T-helper 17 cell (primary cell): ENCODE results near the gene TRAPPC2L. TPM values are rescaled to one million over a fixed set of nuclear protein-coding genes. Genes with fewer than 3 reads are reported as not detected.
A peak's percentile ranks its signal among the peaks of the same experiment; 100 is the strongest.
"Not testable (repeated sequence)": the region's sequence is repeated elsewhere in the genome, so short reads cannot be mapped to it uniquely, and the experiment has no call there.

ENCODE experiments used
- ATAC-seq: fragments of 150-1000 bp; cut with Tn5 transposase; 2 replicates; pipeline ENCODE4 v1.10.0; 2021; ENCODE audit warnings: mild to moderate bottlenecking, moderate library complexity
- DNase-seq, 3 donors: peaks; one replicate each; pipeline versions ENCODE4 v3.0.0 to v3.0.0-alpha.2; 2020 to 2021
- H3K9me3 ChIP-seq: one replicate; pipeline ENCODE4 v1.7.0; 2013; ENCODE audit warnings: low read length, mild to moderate bottlenecking; ENCODE audit not compliant: control insufficient read depth, poor library complexity, severe bottlenecking
- H3K27ac Mint-ChIP-seq: one replicate; pipeline ENCODE4 v1.8.0; 2022; ENCODE audit warnings: mild to moderate bottlenecking, moderate library complexity, mixed read lengths
- H3K27me3 Mint-ChIP-seq: one replicate; pipeline ENCODE4 v1.8.0; 2022; ENCODE audit warnings: mixed read lengths
- H3K36me3 Mint-ChIP-seq: one replicate; pipeline ENCODE4 v1.8.0; 2022; ENCODE audit warnings: low read depth, mixed read lengths
- H3K4me1 Mint-ChIP-seq: one replicate; pipeline ENCODE4 v1.8.0; 2022; ENCODE audit warnings: mild to moderate bottlenecking, mixed read lengths
- H3K4me3 Mint-ChIP-seq: one replicate; pipeline ENCODE4 v1.8.0; 2022; ENCODE audit warnings: mild to moderate bottlenecking, moderate library complexity, mixed read lengths
- total RNA-seq, 4 donors: library from RNA in 2 of 4; stranded (reverse) in 2 of 4; gene quantifications; one replicate each; pipeline ENCODE4 v1.2.3 and lab custom pipeline; 2022 to 2026

TRAPPC2L gene
- total RNA-seq, 2 donors from 2014 or later: 33.5 to 43.0 TPM

DNA sequence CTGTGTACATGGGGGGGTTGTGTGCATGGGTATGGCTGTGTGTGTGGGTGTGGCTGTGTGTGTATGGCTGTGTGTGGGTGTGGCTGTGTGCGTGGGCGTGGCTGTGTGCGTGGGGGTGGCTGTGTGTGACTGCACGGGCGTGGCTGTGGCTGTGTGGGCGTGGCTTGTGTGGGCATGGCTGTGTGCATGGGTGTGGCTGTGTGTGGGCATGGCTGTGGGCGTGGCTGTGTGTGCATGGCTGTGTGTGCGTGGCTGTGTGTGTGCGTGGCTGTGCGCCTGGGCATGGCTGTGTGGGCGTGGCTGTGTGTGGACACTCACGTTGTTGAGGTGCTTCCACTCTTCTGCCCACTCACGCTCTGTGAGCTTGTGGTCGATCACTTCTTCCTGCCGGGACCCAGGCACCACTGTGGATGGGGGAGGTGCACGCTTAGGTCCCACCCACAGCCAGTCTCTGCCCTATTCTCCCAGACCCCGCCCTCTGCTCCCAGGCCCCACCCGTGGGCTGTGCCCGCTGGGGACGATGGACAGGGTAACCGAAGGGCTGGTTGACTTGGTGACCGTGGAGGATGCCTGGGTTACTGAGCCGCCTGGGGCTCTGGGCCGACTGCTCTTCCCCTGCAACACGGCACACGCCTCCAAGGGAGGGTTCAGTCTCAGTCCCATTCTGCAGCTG lies 25.6 kb downstream of the TRAPPC2L start:
- Mint-ChIP-seq H3K4me1 (peaks cover 2% of the 10 kb centered on the region), H3K27ac (no peak overlapping the region), H3K36me3 (no peaks in the 10 kb centered on the region), H3K27me3 (peaks cover 4% of the 10 kb centered on the region), H3K4me3 (no peak overlapping the region)
- H3K9me3 ChIP-seq: no peaks in the 10 kb centered on the region
- ATAC-seq (peak; percentile 64), DNase-seq (no peak)

DNA sequence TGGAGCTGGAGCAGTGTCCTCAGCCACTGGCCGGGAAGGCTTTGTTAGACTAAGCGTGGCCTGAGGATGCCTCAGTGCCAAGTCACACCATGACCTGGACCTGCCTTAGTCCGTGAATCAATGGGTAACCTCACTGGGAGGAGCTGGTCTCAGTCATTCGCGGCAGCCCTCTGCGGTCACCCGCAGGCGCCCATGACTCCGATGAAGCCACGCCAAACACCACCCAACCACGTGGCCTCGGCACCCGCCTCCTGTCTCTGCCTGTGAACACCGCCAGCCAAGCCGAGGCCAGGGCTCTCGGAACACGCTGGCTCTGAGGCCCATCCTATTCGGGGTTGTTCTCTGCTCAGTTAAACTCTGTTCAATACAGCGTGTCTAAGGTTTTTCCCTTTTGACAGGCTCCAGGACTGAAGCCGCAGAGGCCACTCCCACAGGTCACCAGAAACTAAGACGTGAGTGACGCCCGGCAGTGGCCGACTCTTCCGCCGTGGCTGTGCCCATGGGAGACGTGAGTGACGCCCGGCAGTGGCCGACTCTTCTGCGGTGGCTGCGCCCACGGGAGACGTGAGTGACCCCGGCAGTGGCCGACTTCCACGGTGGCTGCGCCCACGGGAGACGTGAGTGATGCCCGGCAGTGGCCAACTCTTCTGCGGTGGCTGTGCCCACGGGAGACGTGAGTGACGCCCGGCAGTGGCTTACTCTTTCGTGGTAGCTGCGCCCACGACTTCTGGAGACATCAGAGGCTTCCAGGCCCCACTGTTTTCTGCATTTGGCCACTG lies 26.4 kb downstream of the TRAPPC2L start:
- Mint-ChIP-seq H3K4me3 (no peak overlapping the region), H3K36me3 (no peaks in the 10 kb centered on the region), H3K27ac (no peak overlapping the region), H3K27me3 (peaks cover 1% of the 10 kb centered on the region), H3K4me1 (no peaks in the 10 kb centered on the region)
- ATAC-seq (no peak), DNase-seq (no peak)
- no peaks in the 10 kb centered on the region for H3K9me3 ChIP-seq

GRCh38 chr16:88883946-88884345 lies 27.0 kb downstream of the TRAPPC2L start:
- Mint-ChIP-seq H3K4me1 (no peaks in the 10 kb centered on the region), H3K36me3 (no peaks in the 10 kb centered on the region), H3K27ac (no peak overlapping the region), H3K27me3 (no peaks in the 10 kb centered on the region), H3K4me3 (no peak overlapping the region)
- H3K9me3 ChIP-seq: no peaks in the 10 kb centered on the region
- ATAC-seq: no peak
- DNase-seq: no peak

DNA sequence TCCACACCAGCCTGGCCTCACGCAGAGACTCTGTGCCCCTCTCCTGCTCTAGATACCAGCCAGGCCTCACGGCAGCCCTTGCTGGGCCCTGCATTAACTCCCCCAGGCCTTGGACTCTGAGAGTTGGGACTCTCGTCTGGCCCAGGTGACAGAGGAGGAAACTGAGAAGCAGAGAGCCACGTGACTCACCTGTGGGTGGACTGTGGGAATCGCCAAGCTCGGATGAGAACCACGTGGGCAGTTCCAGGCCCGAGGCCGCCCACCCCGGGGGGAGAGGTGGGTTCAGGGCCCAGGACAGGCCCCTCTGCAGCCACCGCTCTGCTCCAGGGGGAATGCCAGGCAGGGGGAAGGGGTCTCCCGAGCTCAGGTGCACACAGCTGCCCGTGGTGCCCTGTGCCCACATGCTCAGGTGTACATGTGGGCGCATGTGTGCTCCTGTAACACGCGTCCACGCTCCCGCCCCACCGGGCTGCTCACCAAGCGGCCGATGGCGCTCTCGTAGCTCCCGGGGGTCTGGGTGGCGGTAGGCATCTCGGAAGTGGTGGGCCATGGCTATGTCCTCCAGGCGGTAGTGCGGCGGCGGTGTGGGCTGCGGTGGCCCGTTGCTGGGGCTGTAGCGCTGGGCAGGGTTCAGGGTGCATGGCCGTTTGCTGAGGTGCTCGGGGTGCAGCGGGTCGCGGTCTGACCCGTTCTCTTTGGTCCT lies 27.8 kb downstream of the TRAPPC2L start:
- no peak overlapping the region for H3K27ac Mint-ChIP-seq
- no peak for ATAC-seq

GRCh38 chr16:88885693-88886280 lies 28.9 kb downstream of the TRAPPC2L start:
- no peaks in the 10 kb centered on the region for H3K4me1 Mint-ChIP-seq
- H3K9me3 ChIP-seq: no peaks in the 10 kb centered on the region
- H3K27ac Mint-ChIP-seq: no peak overlapping the region
- ATAC-seq (no peak), DNase-seq (no peak)
- H3K36me3 Mint-ChIP-seq: no peaks in the 10 kb centered on the region
- H3K27me3 Mint-ChIP-seq: no peaks in the 10 kb centered on the region
- no peak overlapping the region for H3K4me3 Mint-ChIP-seq

More for the DNA sequence above, 27.8 kb downstream of the TRAPPC2L start:
- H3K9me3 ChIP-seq: no peaks in the 10 kb centered on the region
- Mint-ChIP-seq H3K36me3 (no peaks in the 10 kb centered on the region), H3K27me3 (no peaks in the 10 kb centered on the region), H3K4me3 (no peak overlapping the region), H3K4me1 (no peaks in the 10 kb centered on the region)
- DNase-seq: no peak

DNA sequence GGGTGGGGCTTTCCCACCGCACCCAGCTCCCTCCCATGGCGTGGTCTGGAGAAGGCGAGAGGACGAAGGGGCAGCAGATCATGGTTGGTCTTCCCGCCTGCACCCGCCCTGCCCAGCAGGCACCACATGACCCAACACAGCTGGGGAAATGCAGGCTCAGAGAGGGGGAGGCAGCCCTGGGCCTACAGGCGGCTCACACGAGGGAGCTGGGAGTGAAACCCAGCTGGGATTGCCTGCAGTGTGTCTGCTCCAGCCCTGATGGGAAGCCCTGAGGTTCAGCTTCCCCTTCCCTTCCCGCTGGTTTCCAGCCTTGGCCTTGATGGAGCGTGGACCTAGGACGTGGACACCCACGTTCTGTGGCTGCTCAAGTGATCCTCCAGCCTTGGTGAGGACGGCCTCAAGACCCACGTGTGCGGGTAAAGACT lies 29.5 kb downstream of the TRAPPC2L start:
- no peak for ATAC-seq
- H3K27ac Mint-ChIP-seq: no peak overlapping the region
- no peaks in the 10 kb centered on the region for H3K9me3 ChIP-seq
- no peaks in the 10 kb centered on the region for H3K4me1 Mint-ChIP-seq
- no peaks in the 10 kb centered on the region for H3K36me3 Mint-ChIP-seq
- no peaks in the 10 kb centered on the region for H3K27me3 Mint-ChIP-seq
- DNase-seq: no peak
- no peak overlapping the region for H3K4me3 Mint-ChIP-seq

GRCh38 chr16:88886845-88887521 lies 30.1 kb downstream of the TRAPPC2L start:
- no peaks in the 10 kb centered on the region for H3K9me3 ChIP-seq
- Mint-ChIP-seq H3K4me1 (no peaks in the 10 kb centered on the region), H3K4me3 (no peak overlapping the region), H3K36me3 (no peaks in the 10 kb centered on the region), H3K27ac (no peak overlapping the region), H3K27me3 (no peaks in the 10 kb centered on the region)
- ATAC-seq (no peak), DNase-seq (no peak)

DNA sequence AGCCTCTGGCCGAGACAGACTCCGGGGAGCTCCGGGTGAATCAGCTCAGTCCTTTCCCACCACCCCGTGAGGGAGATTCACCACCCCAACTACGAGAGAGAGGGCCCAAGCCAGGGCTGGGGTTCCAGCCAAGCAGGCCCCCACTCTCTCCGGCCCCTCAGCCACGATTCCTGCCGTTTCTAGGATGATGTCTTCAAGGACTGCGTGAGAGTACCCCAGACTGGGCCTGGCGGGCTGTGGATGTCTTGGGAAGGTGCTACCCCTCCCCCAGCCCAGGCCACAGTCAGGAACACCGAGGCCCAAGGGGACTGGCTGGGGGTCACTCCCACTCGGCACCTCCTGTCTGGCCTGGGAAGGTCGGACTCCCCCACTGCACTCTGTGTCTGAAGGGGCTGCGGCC lies 31.1 kb downstream of the TRAPPC2L start:
- Mint-ChIP-seq H3K27ac (no peak overlapping the region), H3K27me3 (no peaks in the 10 kb centered on the region), H3K4me3 (no peak overlapping the region), H3K4me1 (no peaks in the 10 kb centered on the region), H3K36me3 (no peaks in the 10 kb centered on the region)
- no peaks in the 10 kb centered on the region for H3K9me3 ChIP-seq
- DNase-seq: no peak
- ATAC-seq: no peak

- no peak overlapping the region for H3K4me3 Mint-ChIP-seq
- no peaks in the 10 kb centered on the region for H3K9me3 ChIP-seq
- no peaks in the 10 kb centered on the region for H3K36me3 Mint-ChIP-seq
- no peak for ATAC-seq
- no peak for DNase-seq
- no peak overlapping the region for H3K27ac Mint-ChIP-seq
- H3K4me1 Mint-ChIP-seq: no peaks in the 10 kb centered on the region
- H3K27me3 Mint-ChIP-seq: no peaks in the 10 kb centered on the region
Measured at GRCh38 chr16:88888461-88889387, 31.8 kb downstream of the TRAPPC2L start.

DNA sequence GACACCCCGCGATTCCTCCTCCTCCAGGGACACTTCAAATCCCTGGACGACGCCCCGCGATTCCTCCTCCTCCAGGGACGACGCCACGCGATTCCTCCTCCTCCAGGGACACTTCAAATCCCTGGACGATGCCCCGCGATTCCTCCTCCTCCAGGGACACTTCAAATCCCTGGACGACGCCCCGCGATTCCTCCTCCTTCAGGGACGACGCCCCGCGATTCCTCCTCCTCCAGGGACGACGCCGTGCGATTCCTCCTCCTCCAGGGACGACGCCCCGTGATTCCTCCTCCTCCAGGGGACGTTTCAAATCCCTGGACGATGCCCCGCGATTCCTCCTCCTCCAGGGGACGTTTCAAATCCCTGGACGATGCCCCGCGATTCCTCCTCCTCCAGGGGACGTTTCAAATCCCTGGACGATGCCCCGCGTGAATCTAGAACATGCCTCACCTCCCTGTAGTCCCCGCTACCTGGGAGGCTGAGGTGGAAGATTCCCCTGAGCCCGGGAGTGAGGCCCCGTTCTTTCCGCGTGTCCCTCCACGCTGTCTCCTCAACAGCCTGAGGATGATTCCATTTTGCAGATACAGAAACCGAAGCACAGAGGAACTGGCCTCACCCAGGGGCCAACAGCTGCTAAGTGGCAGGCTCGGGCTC lies 32.9 kb downstream of the TRAPPC2L start:
- H3K27ac Mint-ChIP-seq, H3K4me1 Mint-ChIP-seq, H3K27me3 Mint-ChIP-seq, H3K4me3 Mint-ChIP-seq, ATAC-seq, H3K9me3 ChIP-seq, H3K36me3 Mint-ChIP-seq, DNase-seq: not testable (repeated sequence)

GRCh38 chr16:88891083-88891482 lies 34.2 kb downstream of the TRAPPC2L start:
- no peak overlapping the region for H3K27ac Mint-ChIP-seq

DNA sequence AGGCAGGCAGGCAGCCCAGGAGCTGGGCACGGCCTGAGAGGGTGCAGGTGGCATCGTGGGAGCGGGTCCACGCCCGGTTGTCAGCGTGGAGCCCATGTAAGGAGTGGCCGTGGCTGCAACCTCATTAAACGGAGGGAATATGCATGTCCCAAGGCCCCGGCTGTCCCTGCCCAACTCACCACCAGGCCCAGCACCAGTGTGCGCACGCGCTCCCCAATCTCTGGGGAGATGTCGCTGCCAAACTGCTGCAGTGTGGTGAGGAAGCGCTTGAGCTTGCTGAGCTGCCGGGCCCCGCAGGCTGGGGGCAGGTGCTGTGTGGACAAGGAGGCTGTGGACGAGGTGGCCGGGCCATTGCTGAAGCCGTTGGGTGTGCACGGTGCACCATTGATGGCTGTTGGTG lies 35.1 kb downstream of the TRAPPC2L start:
- ATAC-seq: no peak
- Mint-ChIP-seq H3K4me3 (no peak overlapping the region), H3K4me1 (peaks cover 2% of the 10 kb centered on the region), H3K27me3 (no peaks in the 10 kb centered on the region), H3K36me3 (no peaks in the 10 kb centered on the region), H3K27ac (no peak overlapping the region)
- DNase-seq: no peak
- no peaks in the 10 kb centered on the region for H3K9me3 ChIP-seq

More at GRCh38 chr16:88891083-88891482, 34.2 kb downstream of the TRAPPC2L start:
- H3K27me3 Mint-ChIP-seq: no peaks in the 10 kb centered on the region
- no peak overlapping the region for H3K4me3 Mint-ChIP-seq
- no peak for ATAC-seq
- H3K9me3 ChIP-seq: no peaks in the 10 kb centered on the region
- H3K4me1 Mint-ChIP-seq: peaks cover 2% of the 10 kb centered on the region
- H3K36me3 Mint-ChIP-seq: no peaks in the 10 kb centered on the region
- no peak for DNase-seq
